HCT116 (cell line): Measurements from ENCODE around the gene SLC39A1.

Source experiments
- EGR1 ChIP-seq: IDR thresholded peaks from 2 replicates; pipeline ENCODE4 v1.6.1; 2012; ENCODE audit warnings: low read depth
- EZH2 ChIP-seq: fragments of 200-600 bp; sonication (generic); IDR thresholded peaks from 2 replicates; pipeline ENCODE4 v1.6.1; 2017; ENCODE audit warnings: antibody characterized with exemption, mixed run types
- EZH2phosphoT487 ChIP-seq: fragments of 200-600 bp; IDR thresholded peaks from 2 replicates; pipeline ENCODE4 v1.6.1; 2018; ENCODE audit warnings: antibody characterized with exemption, borderline replicate concordance
- JUND ChIP-seq: IDR thresholded peaks from 2 replicates; pipeline ENCODE4 v1.6.1; 2012
- POLR2A ChIP-seq: IDR thresholded peaks from 2 replicates; pipeline ENCODE4 v1.7.0; 2011; ENCODE audit warnings: borderline replicate concordance; ENCODE audit not compliant: insufficient read depth, insufficient read length; ENCODE audit errors: extremely low read depth
- POLR2AphosphoS5 ChIP-seq: IDR thresholded peaks from 2 replicates; pipeline ENCODE4 v1.6.1; 2011; ENCODE audit warnings: mild to moderate bottlenecking, low read depth, low read length, moderate library complexity
- RAD21 ChIP-seq: IDR thresholded peaks from 2 replicates; pipeline ENCODE4 v1.6.1; 2012; ENCODE audit warnings: low read depth, mild to moderate bottlenecking
- SIN3A ChIP-seq: IDR thresholded peaks from 2 replicates; pipeline ENCODE4 v1.6.1; 2012; ENCODE audit warnings: low read depth
- SP1 ChIP-seq: IDR thresholded peaks from 2 replicates; pipeline ENCODE4 v1.6.1; 2012; ENCODE audit warnings: low read depth
- YY1 ChIP-seq: IDR thresholded peaks from 2 replicates; pipeline ENCODE4 v1.6.1; 2011; ENCODE audit warnings: low read length, low read depth, moderate library complexity, mild to moderate bottlenecking; ENCODE audit not compliant: insufficient replicate concordance; ENCODE audit errors: extremely low read depth
- ZNF274 ChIP-seq: fragments of 200-500 bp; sonication (Bioruptor generic); IDR thresholded peaks from 2 replicates; pipeline ENCODE4 v1.6.1; 2014; ENCODE audit warnings: mild to moderate bottlenecking, low read depth, low read length, inconsistent platforms
- TF ChIP-seq, protein P1 (sequence below), 3 experiments: fragments of 200-600 bp in 1 of 3; sonication (generic) in 1 of 3; IDR thresholded peaks in 2 of 3; conservative IDR thresholded peaks in 1 of 3; 2 replicates each; pipeline ENCODE4 v1.5.1; 2012 to 2017; ENCODE audit warnings: low read depth in 2 of 3, low read length in 2 of 3, antibody characterized with exemption in 1 of 3, borderline replicate concordance in 1 of 3, control low read depth in 1 of 3, mild to moderate bottlenecking in 1 of 3, mixed read lengths in 1 of 3, mixed run types in 1 of 3, moderate library complexity in 1 of 3; ENCODE audit not compliant: insufficient read depth in 1 of 3
- TF ChIP-seq, protein P2 (sequence below): IDR thresholded peaks from 2 replicates; pipeline ENCODE4 v1.6.1; 2012; ENCODE audit warnings: low read depth
- TF ChIP-seq, protein P3 (sequence below): IDR thresholded peaks from 2 replicates; pipeline ENCODE4 v1.6.1; 2012

DNA sequence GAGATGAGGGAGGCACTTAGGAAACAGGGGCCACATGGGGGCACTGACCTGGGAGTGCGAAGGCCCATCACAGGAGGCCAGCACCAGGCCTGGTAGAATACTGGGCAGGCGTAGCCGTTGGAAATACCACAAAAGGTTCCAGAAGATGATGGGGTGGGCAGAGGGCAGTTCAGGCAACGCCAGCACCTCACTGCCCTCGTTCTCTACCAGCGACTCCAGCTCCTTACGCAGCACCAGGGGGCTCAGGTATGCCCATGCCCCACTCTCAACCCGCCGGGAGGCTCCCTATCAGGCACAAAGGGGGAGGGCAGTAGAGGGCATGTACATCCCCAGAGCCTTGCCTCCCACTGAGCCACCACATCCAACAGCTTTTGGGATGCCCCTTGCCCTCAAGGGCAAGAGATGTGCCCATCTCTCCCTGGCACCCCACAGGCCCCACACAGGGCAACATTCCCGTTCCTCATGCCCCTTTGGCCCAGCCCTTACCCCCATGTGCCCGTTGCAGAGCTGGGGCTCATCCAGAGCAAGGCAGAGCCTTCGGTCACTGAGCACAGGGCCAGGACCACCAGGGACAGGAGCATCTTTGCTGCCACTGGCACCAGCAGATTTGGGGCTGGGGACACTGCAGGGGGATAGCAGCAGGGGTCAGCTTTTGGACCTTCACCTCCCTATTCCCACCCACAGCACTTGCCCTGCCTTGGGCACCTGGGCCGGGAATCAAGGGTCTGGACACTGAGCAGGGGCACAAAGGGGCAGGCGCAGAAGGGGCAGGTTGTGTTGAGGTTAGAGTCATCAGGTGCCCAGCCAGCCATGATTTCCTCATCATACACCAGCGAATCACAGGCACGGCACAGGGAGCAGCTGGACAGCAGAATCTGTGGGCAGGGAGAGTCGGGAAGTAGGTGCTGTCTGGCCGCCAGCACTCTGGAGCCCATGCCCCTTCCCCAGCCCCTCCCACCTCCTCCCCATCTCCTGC lies 30.9 kb downstream of the SLC39A1 start:
- TF ChIP-seq, protein P1, sequence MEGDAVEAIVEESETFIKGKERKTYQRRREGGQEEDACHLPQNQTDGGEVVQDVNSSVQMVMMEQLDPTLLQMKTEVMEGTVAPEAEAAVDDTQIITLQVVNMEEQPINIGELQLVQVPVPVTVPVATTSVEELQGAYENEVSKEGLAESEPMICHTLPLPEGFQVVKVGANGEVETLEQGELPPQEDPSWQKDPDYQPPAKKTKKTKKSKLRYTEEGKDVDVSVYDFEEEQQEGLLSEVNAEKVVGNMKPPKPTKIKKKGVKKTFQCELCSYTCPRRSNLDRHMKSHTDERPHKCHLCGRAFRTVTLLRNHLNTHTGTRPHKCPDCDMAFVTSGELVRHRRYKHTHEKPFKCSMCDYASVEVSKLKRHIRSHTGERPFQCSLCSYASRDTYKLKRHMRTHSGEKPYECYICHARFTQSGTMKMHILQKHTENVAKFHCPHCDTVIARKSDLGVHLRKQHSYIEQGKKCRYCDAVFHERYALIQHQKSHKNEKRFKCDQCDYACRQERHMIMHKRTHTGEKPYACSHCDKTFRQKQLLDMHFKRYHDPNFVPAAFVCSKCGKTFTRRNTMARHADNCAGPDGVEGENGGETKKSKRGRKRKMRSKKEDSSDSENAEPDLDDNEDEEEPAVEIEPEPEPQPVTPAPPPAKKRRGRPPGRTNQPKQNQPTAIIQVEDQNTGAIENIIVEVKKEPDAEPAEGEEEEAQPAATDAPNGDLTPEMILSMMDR (IDR thresholded peaks at IDR 0.05 in 2 of 3, conservative IDR thresholded peaks at IDR 0.05 in 1 of 3; ENCODE audit: borderline replicate concordance in 1 of 3, insufficient read depth in 1 of 3, low read depth in 2 of 3, low read length in 2 of 3): no peak
- TF ChIP-seq YY1 (no peak), EZH2 (no peak), POLR2AphosphoS5 (no peak), EGR1 (no peak), SP1 (no peak), RAD21 (no peak), POLR2A (no peak), SIN3A (no peak), JUND (no peak), ZNF274 (no peak), EZH2phosphoT487 (no peak)
- TF ChIP-seq, protein P2, sequence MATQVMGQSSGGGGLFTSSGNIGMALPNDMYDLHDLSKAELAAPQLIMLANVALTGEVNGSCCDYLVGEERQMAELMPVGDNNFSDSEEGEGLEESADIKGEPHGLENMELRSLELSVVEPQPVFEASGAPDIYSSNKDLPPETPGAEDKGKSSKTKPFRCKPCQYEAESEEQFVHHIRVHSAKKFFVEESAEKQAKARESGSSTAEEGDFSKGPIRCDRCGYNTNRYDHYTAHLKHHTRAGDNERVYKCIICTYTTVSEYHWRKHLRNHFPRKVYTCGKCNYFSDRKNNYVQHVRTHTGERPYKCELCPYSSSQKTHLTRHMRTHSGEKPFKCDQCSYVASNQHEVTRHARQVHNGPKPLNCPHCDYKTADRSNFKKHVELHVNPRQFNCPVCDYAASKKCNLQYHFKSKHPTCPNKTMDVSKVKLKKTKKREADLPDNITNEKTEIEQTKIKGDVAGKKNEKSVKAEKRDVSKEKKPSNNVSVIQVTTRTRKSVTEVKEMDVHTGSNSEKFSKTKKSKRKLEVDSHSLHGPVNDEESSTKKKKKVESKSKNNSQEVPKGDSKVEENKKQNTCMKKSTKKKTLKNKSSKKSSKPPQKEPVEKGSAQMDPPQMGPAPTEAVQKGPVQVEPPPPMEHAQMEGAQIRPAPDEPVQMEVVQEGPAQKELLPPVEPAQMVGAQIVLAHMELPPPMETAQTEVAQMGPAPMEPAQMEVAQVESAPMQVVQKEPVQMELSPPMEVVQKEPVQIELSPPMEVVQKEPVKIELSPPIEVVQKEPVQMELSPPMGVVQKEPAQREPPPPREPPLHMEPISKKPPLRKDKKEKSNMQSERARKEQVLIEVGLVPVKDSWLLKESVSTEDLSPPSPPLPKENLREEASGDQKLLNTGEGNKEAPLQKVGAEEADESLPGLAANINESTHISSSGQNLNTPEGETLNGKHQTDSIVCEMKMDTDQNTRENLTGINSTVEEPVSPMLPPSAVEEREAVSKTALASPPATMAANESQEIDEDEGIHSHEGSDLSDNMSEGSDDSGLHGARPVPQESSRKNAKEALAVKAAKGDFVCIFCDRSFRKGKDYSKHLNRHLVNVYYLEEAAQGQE: no peak
- TF ChIP-seq, protein P3, sequence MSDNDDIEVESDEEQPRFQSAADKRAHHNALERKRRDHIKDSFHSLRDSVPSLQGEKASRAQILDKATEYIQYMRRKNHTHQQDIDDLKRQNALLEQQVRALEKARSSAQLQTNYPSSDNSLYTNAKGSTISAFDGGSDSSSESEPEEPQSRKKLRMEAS: no peak
